Measurements from ENCODE around the gene PTOV1. TPM values are rescaled to one million over a fixed set of nuclear protein-coding genes. Genes with fewer than 3 reads are reported as not detected.

The PTOV1 gene
- total and polyA plus RNA-seq, 2 of the 8 experiments (the other 6 are each of a cell fraction or from before 2014, with no cell fraction given): 147 to 251 TPM

- H3K36me3 ChIP-seq (ENCODE audit: control insufficient read depth in 2 of 4, insufficient read depth in 4 of 4, low read length in 3 of 4): peaks cover 24 to 50% (median 38%) of the 10 kb centered on the region in 4 experiments; a peak in 7 of 8 replicates
- no peak overlapping the region for H2BK120ac ChIP-seq (replicated peaks; ENCODE audit: low read depth, low read length)
- TF ChIP-seq ATF2 (IDR thresholded peaks at IDR 0.05; ENCODE audit: low read length): no peak
- TF ChIP-seq POLR2AphosphoS5 (IDR thresholded peaks at IDR 0.05; ENCODE audit: low read depth, low read length): 0 out of 2 replicates have a peak, but pooled peaks have one; percentile 3
- ChIA-PET CTCF (ENCODE audit: partially characterized antibody) (interaction anchor here (0.7 to 1.3 kb wide), 2 partner anchors 9 to 73 kb away, joined by 3 to 6 read pairs; no protein-coding TSS in a partner anchor), POLR2A (ENCODE audit: partially characterized antibody) (interaction anchor here (0.9 to 19.2 kb wide), 5 partner anchors 14 to 60 kb away, joined by 3 to 373 read pairs (median 8); partner anchors contain the start of genes AKT1S1, ATF5, IL4I1 and NUP62)
- H2AFZ ChIP-seq (ENCODE audit: low read length): no peak overlapping the region
- FAIRE-seq (no peak), DNase-seq (ENCODE audit: low read depth in 1 of 2, low spot score in 2 of 2) (no peak)
- H2BK15ac ChIP-seq (ENCODE audit: low read length): no peak overlapping the region
- H3K27me3 ChIP-seq (replicated peaks in 1 of 4; ENCODE audit: control insufficient read depth in 3 of 4, extremely low read depth in 1 of 4, insufficient read depth in 3 of 4, low read length in 3 of 4): no peaks in the 10 kb centered on the region; a peak in 1 of 7 replicates
- H2BK20ac ChIP-seq (ENCODE audit: low read length): no peak overlapping the region
- H3K9me3 ChIP-seq (ENCODE audit: insufficient read depth in 2 of 2, low read depth in 1 of 2, low read length in 1 of 2): no peaks in the 10 kb centered on the region
- H3K79me2 ChIP-seq (ENCODE audit: control insufficient read depth in 1 of 2, insufficient read depth in 2 of 2, low read length in 2 of 2): peaks cover 0 to 36% of the 10 kb centered on the region in 2 experiments; a peak in 2 of 4 replicates
- H3K56ac ChIP-seq (replicated peaks; ENCODE audit: insufficient read length, low read depth, low read length): no peak overlapping the region
- peaks cover 0 to 6% (median 3%) of the 10 kb centered on the region in 4 experiments; a peak in 3 of 7 replicates for H3K4me1 ChIP-seq (replicated peaks in 1 of 4; ENCODE audit: control insufficient read depth in 3 of 4, insufficient read depth in 4 of 4, low read length in 3 of 4)
- H3K4me2 ChIP-seq (ENCODE audit: insufficient read depth in 1 of 2, low read depth in 2 of 2, low read length in 2 of 2): no peak overlapping the region
- H2AK5ac ChIP-seq (ENCODE audit: low read depth, low read length): no peak overlapping the region
- no peak overlapping the region for H3K9ac ChIP-seq (replicated peaks in 1 of 4; ENCODE audit: extremely low read depth in 1 of 4, low read depth in 3 of 4, low read length in 3 of 4)
- H3K18ac ChIP-seq (ENCODE audit: extremely low read depth, low read length): no peak overlapping the region
- H2BK5ac ChIP-seq (ENCODE audit: low read depth, low read length): no peak overlapping the region
- H2BK12ac ChIP-seq (ENCODE audit: low read depth, low read length): no peak overlapping the region
- H3K14ac ChIP-seq (ENCODE audit: insufficient read length): no peak overlapping the region
- no peak overlapping the region for H3K4me3 ChIP-seq (ENCODE audit: extremely low read depth in 1 of 4, insufficient read depth in 2 of 4, low read depth in 3 of 4, low read length in 4 of 4)
- H4K91ac ChIP-seq (replicated peaks; ENCODE audit: insufficient read length, low read length): no peak overlapping the region
- H4K8ac ChIP-seq (ENCODE audit: extremely low read depth, insufficient read depth, low read length): no peak overlapping the region; the same call in 1 of the 2 replicates
- 83% methylated on average over 5 of the region's 5 CpGs; no CpG with 5 or more reads in 1 of the 2 experiments for WGBS, 2 experiments (ENCODE audit: extremely low coverage in 1 of 2, insufficient coverage in 1 of 2, insufficient read length in 1 of 2, insufficient replicate concordance in 2 of 2, low coverage in 1 of 2, low lambda C conversion rate in 2 of 2, missing lambda C conversion rate in 1 of 2)
- H4K5ac ChIP-seq (ENCODE audit: insufficient read length, low read depth, low read length): no peak overlapping the region
- peaks cover 41 to 48% of the 10 kb centered on the region in 2 experiments for H4K20me1 ChIP-seq (replicated peaks in 1 of 2; ENCODE audit: control insufficient read depth in 1 of 2, insufficient read depth in 2 of 2, low read length in 2 of 2)
- H3K4ac ChIP-seq (replicated peaks; ENCODE audit: insufficient read length, low read depth, low read length): no peak overlapping the region
- no peak overlapping the region; the same call in 1 of the 2 replicates for H3K27ac ChIP-seq (ENCODE audit: low read depth, low read length)
- no peak overlapping the region for H3K23ac ChIP-seq (ENCODE audit: insufficient read length)
- peaks cover 10% of the 10 kb centered on the region; the same call in 1 of the 2 replicates for H3K79me1 ChIP-seq (ENCODE audit: low read depth, low read length)
- no peaks in the 10 kb centered on the region for H3K23me2 ChIP-seq (ENCODE audit: low read depth, low read length)
Observed at GRCh38 chr19:49910179-49910578, 59.2 kb downstream of the PTOV1 start.

Data from H1 (cell line).